Measurements from ENCODE around the gene EBLN1. TPM values are rescaled to one million over a fixed set of nuclear protein-coding genes. Genes with fewer than 3 reads are reported as not detected.

The EBLN1 gene
- total RNA-seq, 1 experiment from 2014 or later = not detected

DNA sequence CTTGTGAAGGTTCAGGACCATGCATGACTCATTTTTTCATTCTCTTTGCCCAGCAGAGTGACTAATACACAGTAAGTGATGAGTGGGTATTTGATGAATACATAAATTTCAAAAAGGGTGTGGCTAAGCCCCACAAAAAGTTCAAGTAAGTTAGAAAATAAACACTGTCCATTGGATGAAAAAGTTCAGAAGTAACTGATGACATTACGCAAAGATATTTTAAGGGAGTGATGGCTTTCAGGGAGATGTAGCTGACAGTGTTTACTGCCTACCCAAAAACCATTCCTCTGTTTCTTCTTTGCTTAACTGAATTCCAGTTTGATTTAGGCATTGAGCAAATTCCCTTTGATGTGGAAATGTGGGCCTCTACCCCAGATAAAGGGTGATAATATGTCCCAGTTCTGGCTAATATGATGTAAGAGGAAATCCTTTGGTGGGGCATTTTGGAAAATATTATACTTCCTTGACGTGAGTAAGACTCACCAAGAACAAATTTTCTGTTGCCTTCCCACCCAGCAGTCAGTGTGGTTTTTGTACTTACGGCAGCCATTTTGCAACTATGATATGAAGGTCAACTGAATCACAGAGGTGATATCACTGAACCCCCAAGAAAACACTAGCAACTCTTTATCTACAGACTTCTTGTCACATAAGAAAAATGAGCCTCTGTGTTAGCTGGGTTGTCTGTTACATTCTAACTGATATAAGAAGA is 29.0 kb upstream of the EBLN1 start:
- no peak overlapping the region for H4K5ac ChIP-seq (ENCODE audit: insufficient read length, low read depth, low read length)
- H2BK15ac ChIP-seq (ENCODE audit: low read depth, low read length) = no peak overlapping the region
- no peak overlapping the region for H3K4ac ChIP-seq (ENCODE audit: low read depth, low read length)
- no peaks in the 10 kb centered on the region for H3K79me2 ChIP-seq (ENCODE audit: insufficient read depth, low read length)
- no peak overlapping the region for H4K91ac ChIP-seq (ENCODE audit: insufficient read length, low read depth, low read length)
- Mint-ChIP-seq H3K9me3 (peaks cover 0 to 3% of the 10 kb centered on the region in 2 experiments; a peak in 1 of 5 replicates), H3K27ac (no peak overlapping the region), H3K4me1 (peaks cover 10 to 13% of the 10 kb centered on the region in 2 experiments; a peak in 3 of 4 replicates), H3K4me3 (no peak overlapping the region), H3K36me3 (ENCODE audit: insufficient read depth in 1 of 3, low read depth in 3 of 3) (no peaks in the 10 kb centered on the region), H3K27me3 (ENCODE audit: low read depth) (peaks cover 49% of the 10 kb centered on the region)
- TF ChIP-seq, protein P1, sequence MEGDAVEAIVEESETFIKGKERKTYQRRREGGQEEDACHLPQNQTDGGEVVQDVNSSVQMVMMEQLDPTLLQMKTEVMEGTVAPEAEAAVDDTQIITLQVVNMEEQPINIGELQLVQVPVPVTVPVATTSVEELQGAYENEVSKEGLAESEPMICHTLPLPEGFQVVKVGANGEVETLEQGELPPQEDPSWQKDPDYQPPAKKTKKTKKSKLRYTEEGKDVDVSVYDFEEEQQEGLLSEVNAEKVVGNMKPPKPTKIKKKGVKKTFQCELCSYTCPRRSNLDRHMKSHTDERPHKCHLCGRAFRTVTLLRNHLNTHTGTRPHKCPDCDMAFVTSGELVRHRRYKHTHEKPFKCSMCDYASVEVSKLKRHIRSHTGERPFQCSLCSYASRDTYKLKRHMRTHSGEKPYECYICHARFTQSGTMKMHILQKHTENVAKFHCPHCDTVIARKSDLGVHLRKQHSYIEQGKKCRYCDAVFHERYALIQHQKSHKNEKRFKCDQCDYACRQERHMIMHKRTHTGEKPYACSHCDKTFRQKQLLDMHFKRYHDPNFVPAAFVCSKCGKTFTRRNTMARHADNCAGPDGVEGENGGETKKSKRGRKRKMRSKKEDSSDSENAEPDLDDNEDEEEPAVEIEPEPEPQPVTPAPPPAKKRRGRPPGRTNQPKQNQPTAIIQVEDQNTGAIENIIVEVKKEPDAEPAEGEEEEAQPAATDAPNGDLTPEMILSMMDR (conservative IDR thresholded peaks at IDR 0.05) = no peak
- no peaks in the 10 kb centered on the region for H3K9me3 ChIP-seq (ENCODE audit: control insufficient read depth, low read depth, low read length)
- DNase-seq = no peak
- H3K9ac ChIP-seq (ENCODE audit: extremely low read depth, insufficient read length, low read length) = no peak overlapping the region
- no peak overlapping the region for H4K8ac ChIP-seq (replicated peaks; ENCODE audit: insufficient read length, low read depth, low read length)
- no peak overlapping the region for H3K27ac ChIP-seq (ENCODE audit: insufficient read length, low read depth, low read length)
- H2BK20ac ChIP-seq (ENCODE audit: low read depth, low read length, poor library complexity, severe bottlenecking) = no peak overlapping the region
- no peak overlapping the region for H2AK5ac ChIP-seq (ENCODE audit: insufficient read length, low read length)
- no peak overlapping the region for H3K23ac ChIP-seq (ENCODE audit: insufficient read length, low read depth, low read length)
- H4K20me1 ChIP-seq (ENCODE audit: control insufficient read depth, insufficient read depth, insufficient read length) = no peaks in the 10 kb centered on the region
- no peaks in the 10 kb centered on the region for H3K79me1 ChIP-seq (ENCODE audit: insufficient read depth, low read depth, low read length, poor library complexity, severe bottlenecking)
- H3K4me1 ChIP-seq (ENCODE audit: insufficient read depth, low read length) = no peaks in the 10 kb centered on the region; the same call in 1 of the 2 replicates
- H2AFZ ChIP-seq (ENCODE audit: low read length) = no peak overlapping the region
- H3K4me2 ChIP-seq (ENCODE audit: insufficient read depth, insufficient read length, low read length) = no peak overlapping the region
- H3K56ac ChIP-seq (ENCODE audit: insufficient read length, low read depth, low read length) = no peak overlapping the region
- H2BK5ac ChIP-seq (ENCODE audit: insufficient read length, low read length) = no peak overlapping the region
- H3K27me3 ChIP-seq (ENCODE audit: insufficient read depth, low read length) = peaks cover 11% of the 10 kb centered on the region; the same call in 1 of the 2 replicates
- H3K14ac ChIP-seq (ENCODE audit: insufficient read depth, low read length) = no peak overlapping the region
- WGBS (ENCODE audit: extremely low coverage, insufficient read length, low lambda C conversion rate) = no CpG with 5 or more reads among the region's 3 CpGs
- no peak overlapping the region for H2BK120ac ChIP-seq (ENCODE audit: low read depth, low read length, poor library complexity, severe bottlenecking)
- H3K23me2 ChIP-seq (ENCODE audit: insufficient read length, low read depth, low read length, poor library complexity, severe bottlenecking) = peaks cover 5% of the 10 kb centered on the region
- H3T11ph ChIP-seq (ENCODE audit: low read length) = no peak overlapping the region
- no peak overlapping the region for H3K18ac ChIP-seq (ENCODE audit: insufficient read length, low read depth, low read length)
- H2BK12ac ChIP-seq (ENCODE audit: insufficient read length, low read depth, low read length) = no peak overlapping the region

All from H9 (cell line).